HepG2 (cell line): ENCODE data around the gene PEAR1. TPM values are rescaled to one million over a fixed set of nuclear protein-coding genes. Genes with fewer than 3 reads are reported as not detected.

Source experiments
- ATAC-seq: fragments of 200-7000 bp; cut with Tn5 transposase; 3 replicates; pipeline ENCODE4 v1.9.1; 2020; ENCODE audit warnings: mild to moderate bottlenecking, moderate library complexity
- BruUV-seq: library from RNA; stranded (reverse); fragments of 400-500 nt; replicated peaks from 2 replicates; lab custom pipeline; 2021; lab: Mats Ljungman, UMichigan
- CTCF ChIA-PET: fragments of 300-600 bp; formaldehyde crosslinking; extraction: SDS; loops from one replicate; lab custom pipeline; 2021; ENCODE audit warnings: low total read pairs, inconsistent platforms, low intra/inter-chr PET ratio; lab: Yijun Ruan, JAX
- POLR2A ChIA-PET: fragments of 350-600 bp; sonication (Branson Sonifier 250); formaldehyde crosslinking; loops from one replicate; lab custom pipeline; 2020; ENCODE audit warnings: antibody characterized with exemption, inconsistent platforms; lab: Yijun Ruan, JAX
- DNase-seq: peaks from one replicate; pipeline ENCODE4 v3.0.0-alpha.2; 2015; ENCODE audit warnings: low spot score
- FAIRE-seq: peaks from 3 replicates; lab custom pipeline; 2011; peaks lifted over from hg19 to GRCh38; lab: Jason Lieb, UNC
- H2AFZ ChIP-seq: one replicate; pipeline ENCODE4 v1.6.1; 2011; ENCODE audit warnings: low read length, inconsistent platforms
- H3K27ac ChIP-seq: fragments of 300-600 bp; 3 replicates; pipeline ENCODE4 v1.8.0; 2011; ENCODE audit warnings: mixed run types, mild to moderate bottlenecking, mixed read lengths, low read length, inconsistent platforms; ENCODE audit not compliant: insufficient read depth; ENCODE audit errors: extremely low read length
- H3K27me3 ChIP-seq, 2 experiments: fragments of 200-600 bp in 1 of 2; 2 replicates in 1 of 2; 3 replicates in 1 of 2; pipeline versions ENCODE4 v1.6.0 to v1.8.0; 2011; ENCODE audit warnings: low read length in 2 of 2, mild to moderate bottlenecking in 2 of 2, moderate library complexity in 2 of 2, inconsistent platforms in 1 of 2; ENCODE audit not compliant: insufficient read depth in 2 of 2, control insufficient read depth in 1 of 2
- H3K36me3 ChIP-seq, 2 experiments: fragments of 200-600 bp in 1 of 2; replicated peaks in 1 of 2; 2 replicates in 1 of 2; 3 replicates in 1 of 2; pipeline versions ENCODE4 v1.5.1 to v1.8.0; 2011; ENCODE audit warnings: low read length in 2 of 2, inconsistent platforms in 1 of 2; ENCODE audit not compliant: insufficient read depth in 2 of 2, control insufficient read depth in 1 of 2
- H3K4me1 ChIP-seq: 2 replicates; pipeline ENCODE4 v1.5.1; 2012; ENCODE audit warnings: low read length, inconsistent platforms; ENCODE audit not compliant: insufficient read depth
- H3K4me2 ChIP-seq: 2 replicates; pipeline ENCODE4 v1.6.0; 2011; ENCODE audit warnings: low read depth, low read length, inconsistent platforms
- H3K4me3 ChIP-seq, 3 experiments: fragments of 200-600 bp in 1 of 3; sonication (generic), shearing (Covaris generic) in 1 of 3; replicated peaks in 1 of 3; 2 replicates each; pipeline ENCODE4 v1.5.1; 2011 to 2016; ENCODE audit warnings: low read length in 3 of 3, inconsistent platforms in 2 of 3, low read depth in 2 of 3, mild to moderate bottlenecking in 2 of 3, control low read depth in 1 of 3, mixed read lengths in 1 of 3; ENCODE audit not compliant: insufficient read depth in 1 of 3
- H3K79me2 ChIP-seq: one replicate; pipeline ENCODE4 v1.6.1; 2011; ENCODE audit warnings: low read length, inconsistent platforms; ENCODE audit not compliant: insufficient read depth
- H3K9ac ChIP-seq: 2 replicates; pipeline ENCODE4 v1.6.0; 2011; ENCODE audit warnings: mild to moderate bottlenecking, low read depth, low read length, inconsistent platforms; ENCODE audit not compliant: insufficient read depth
- H3K9me3 ChIP-seq: 2 replicates; pipeline ENCODE4 v1.5.1; 2012; ENCODE audit warnings: mild to moderate bottlenecking, low read length
- H4K20me1 ChIP-seq: 2 replicates; pipeline ENCODE4 v1.6.0; 2011; ENCODE audit warnings: inconsistent platforms, mild to moderate bottlenecking, low read length, moderate library complexity; ENCODE audit not compliant: insufficient read depth
- FOSL2 ChIP-seq: sonication (generic); formaldehyde crosslinking; IDR thresholded peaks from 2 replicates; pipeline ENCODE4 v1.4.0; 2020; ENCODE audit warnings: missing genetic modification reagents
- HOXD1 ChIP-seq: sonication (generic); formaldehyde crosslinking; IDR thresholded peaks from 2 replicates; pipeline ENCODE4 v1.5.0; 2020; ENCODE audit warnings: missing genetic modification reagents
- MED8 ChIP-seq: sonication (generic); formaldehyde crosslinking; IDR thresholded peaks from 2 replicates; pipeline ENCODE4 v1.8.1; 2023; ENCODE audit warnings: mild to moderate bottlenecking, missing genetic modification reagents; ENCODE audit not compliant: insufficient replicate concordance
- MTF1 ChIP-seq: sonication (generic); formaldehyde crosslinking; IDR thresholded peaks from 2 replicates; pipeline ENCODE4 v1.5.0; 2020; ENCODE audit warnings: missing genetic modification reagents
- PHF21A ChIP-seq: sonication (generic); formaldehyde crosslinking; IDR thresholded peaks from 2 replicates; pipeline ENCODE4 v1.5.0; 2020; ENCODE audit warnings: mild to moderate bottlenecking, missing genetic modification reagents
- POLR2AphosphoS5 ChIP-seq: IDR thresholded peaks from 2 replicates; pipeline ENCODE4 v1.6.1; 2012; ENCODE audit warnings: low read depth, low read length
- TMF1 ChIP-seq: sonication (generic); formaldehyde crosslinking; IDR thresholded peaks from 2 replicates; pipeline ENCODE4 v1.8.1; 2022; ENCODE audit warnings: low read depth, missing genetic modification reagents
- WGBS: methylation state at CpG from one replicate; pipeline ENCODE4 v1.1.6; 2017; ENCODE audit warnings: low lambda C conversion rate; 5-methylcytosine and 5-hydroxymethylcytosine counted together
- in situ Hi-C: cut with HindIII; loops from 2 replicates; pipeline ENCODE4 v1.10.0; 2017; ENCODE audit warnings: low pct_unique_long_range_greater_than_20kb; ENCODE audit not compliant: extremely low pct_ligation_motif_present
- intact Hi-C: fragments of 100-400 bp; cut with micrococcal nuclease; formaldehyde crosslinking; loops from one replicate; pipeline ENCODE4 v1.10.0; 2022; ENCODE audit not compliant: unreplicated experiment
- polyA plus RNA-seq, 8 experiments: library from polyadenylated mRNA; depleted of rRNA in 3 of 8; stranded (reverse) in 7 of 8; unstranded in 1 of 8; fragments of >200 nt; fragmentation: Illumina TruSeq in 4 of 8; extraction: Trizol in 4 of 8; gene quantifications; 2 replicates each; pipeline versions ENCODE4 v1.2.1 to v1.2.3, GENCODE V29; 2011 to 2016; ENCODE audit warnings: low read depth in 4 of 8, missing spikeins in 1 of 8, mixed read lengths in 1 of 8; ENCODE audit not compliant: insufficient read depth in 1 of 8
- total RNA-seq, 5 experiments: library from RNA; depleted of rRNA; stranded (reverse); fragments of >200 nt; fragmentation: Illumina TruSeq; extraction: Trizol; gene quantifications; 2 replicates each; pipeline ENCODE4 v1.2.3, GENCODE V29; 2016; ENCODE audit warnings: low read depth in 1 of 5

Gene PEAR1
- total and polyA plus RNA-seq, 2 of the 13 experiments (the other 11 are each of a cell fraction or from before 2014, with no cell fraction given): 0.27 to 0.41 TPM

DNA sequence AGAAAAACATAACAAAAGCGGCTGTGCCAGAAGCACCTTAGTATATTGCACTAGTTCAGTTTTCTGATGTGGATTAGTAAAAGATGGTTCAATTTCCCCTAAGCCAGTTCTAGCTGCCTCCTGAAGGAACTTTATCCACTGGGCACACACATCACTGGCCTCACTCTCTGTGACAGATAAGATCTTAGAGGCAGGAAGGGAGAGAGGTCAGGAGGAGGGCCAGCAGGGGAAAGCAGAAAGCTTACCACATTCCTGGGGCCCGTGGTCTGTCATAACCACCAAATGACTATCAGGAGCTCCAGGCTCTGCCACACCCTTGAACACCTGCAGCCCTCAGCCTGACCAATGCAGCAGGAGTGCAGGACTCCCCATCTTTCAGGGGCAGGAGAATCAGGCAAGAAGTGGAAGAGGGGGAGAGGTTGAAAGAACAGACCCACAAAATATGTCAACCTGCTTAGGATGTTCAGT is 64.8 kb downstream of the PEAR1 start:
- TF ChIP-seq HOXD1 (CRISPR knock-in tag) (no peak), PHF21A (CRISPR knock-in tag) (no peak), MED8 (CRISPR knock-in tag) (no peak)
- TF ChIP-seq, all 625 proteins: peak for 0
- no peaks in the 10 kb centered on the region for H3K79me2 ChIP-seq
- H3K4me2 ChIP-seq: no peak overlapping the region
- no peak for ATAC-seq
- BruUV-seq: no TSS peak
- no peaks in the 10 kb centered on the region for H4K20me1 ChIP-seq
- in situ Hi-C loops: no loop called here
- no peak overlapping the region for H3K9ac ChIP-seq
- H3K27ac ChIP-seq: no peak overlapping the region
- WGBS: 67% methylated on average over 2 of the region's 2 CpGs
- intact Hi-C loops: no loop called here
- peaks cover 28 to 73% of the 10 kb centered on the region in 2 experiments for H3K36me3 ChIP-seq
- H3K9me3 ChIP-seq: no peaks in the 10 kb centered on the region
- H3K27me3 ChIP-seq: no peaks in the 10 kb centered on the region
- no peak for FAIRE-seq
- ChIA-PET CTCF (no interaction called here), POLR2A (no interaction called here)
- H3K4me3 ChIP-seq: no peak overlapping the region
- DNase-seq: no peak
- peaks cover 3% of the 10 kb centered on the region; the same call in 1 of the 2 replicates for H3K4me1 ChIP-seq
- H2AFZ ChIP-seq: no peak overlapping the region

DNA sequence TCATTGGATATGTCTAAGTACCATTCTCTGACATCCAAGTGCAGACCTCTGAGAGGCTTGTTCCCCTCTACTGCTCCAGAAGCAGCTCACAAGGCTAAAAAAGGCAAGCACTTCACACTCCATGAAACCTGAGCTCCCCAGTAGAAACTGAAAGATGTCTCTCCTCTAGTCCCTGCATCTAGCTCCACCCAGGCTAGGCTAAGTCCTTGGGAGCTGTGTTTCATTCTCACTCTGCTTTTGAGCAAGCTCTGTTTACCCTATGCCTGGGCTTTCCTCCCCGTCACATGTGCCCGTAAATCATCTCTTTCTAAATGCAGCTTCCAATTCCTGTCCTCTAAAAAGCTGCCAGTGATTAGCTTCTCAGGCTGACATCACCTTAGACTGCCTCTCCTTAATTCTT is 65.9 kb downstream of the PEAR1 start:
- ATAC-seq (no peak), DNase-seq (no peak), FAIRE-seq (no peak)
- no peak overlapping the region for H3K4me2 ChIP-seq
- no peak overlapping the region for H3K27ac ChIP-seq
- TF ChIP-seq POLR2AphosphoS5: no peak
- TF ChIP-seq MTF1: no peak
- TF ChIP-seq TMF1 (CRISPR knock-in tag): no peak
- no peak for TF ChIP-seq FOSL2 (CRISPR knock-in tag)
- POLR2A ChIA-PET: no interaction called here
- H2AFZ ChIP-seq: no peak overlapping the region
- BruUV-seq: no TSS peak
- WGBS: 93% methylated on average over 2 of the region's 2 CpGs
- no peaks in the 10 kb centered on the region for H3K9me3 ChIP-seq
- H3K79me2 ChIP-seq: no peaks in the 10 kb centered on the region
- H4K20me1 ChIP-seq: no peaks in the 10 kb centered on the region
- H3K4me1 ChIP-seq: peaks cover 12% of the 10 kb centered on the region; the same call in 1 of the 2 replicates
- CTCF ChIA-PET: no interaction called here
- intact Hi-C loops (no loop called here), in situ Hi-C loops (no loop called here)
- no peak overlapping the region for H3K9ac ChIP-seq
- no peaks in the 10 kb centered on the region for H3K27me3 ChIP-seq
- H3K36me3 ChIP-seq: peaks cover 28 to 74% of the 10 kb centered on the region in 2 experiments
- no peak overlapping the region for H3K4me3 ChIP-seq
